ENCODE results near the gene TCERG1L.

GRCh38 chr10:131044379-131045111 lies 267.0 kb downstream of the TCERG1L start:
- no peak for TF ChIP-seq POLR2A (IDR thresholded peaks at IDR 0.05)
- TF ChIP-seq CTCF (IDR thresholded peaks at IDR 0.05) = no peak
- no peak for TF ChIP-seq POLR2AphosphoS5 (IDR thresholded peaks at IDR 0.05)
- TF ChIP-seq EP300 (IDR thresholded peaks at IDR 0.05) = no peak

All from stomach (tissue), 4 donors.